GM15510 (cell line): ENCODE results near the gene BICDL2.

ENCODE experiments used
- POLR2A ChIP-seq: IDR thresholded peaks from 3 replicates; pipeline ENCODE4 v1.6.1; 2011; ENCODE audit warnings: borderline replicate concordance; ENCODE audit not compliant: insufficient read length; ENCODE audit errors: extremely low read depth

The BICDL2 gene

GRCh38 chr16:3007957-3008689 lies 28.6 kb downstream of the BICDL2 start:
- TF ChIP-seq POLR2A: no peak

GRCh38 chr16:3007059-3007956 lies 29.4 kb downstream of the BICDL2 start:
- no peak for TF ChIP-seq POLR2A

- TF ChIP-seq POLR2A: no peak
Observed at GRCh38 chr16:3004781-3005284, 31.9 kb downstream of the BICDL2 start.

- TF ChIP-seq POLR2A: no peak
Observed at GRCh38 chr16:3004319-3004718, 32.4 kb downstream of the BICDL2 start.

GRCh38 chr16:3003582-3004270 lies 33.0 kb downstream of the BICDL2 start:
- no peak for TF ChIP-seq POLR2A

- no peak for TF ChIP-seq POLR2A
Observed at GRCh38 chr16:3001316-3001715, 35.4 kb downstream of the BICDL2 start.

GRCh38 chr16:3000540-3000939 lies 36.2 kb downstream of the BICDL2 start:
- no peak for TF ChIP-seq POLR2A

GRCh38 chr16:2999929-3000328 lies 36.8 kb downstream of the BICDL2 start:
- no peak for TF ChIP-seq POLR2A

GRCh38 chr16:2996298-2996697 lies 40.4 kb downstream of the BICDL2 start:
- TF ChIP-seq POLR2A: no peak

GRCh38 chr16:2992383-2993081 lies 44.2 kb downstream of the BICDL2 start:
- no peak for TF ChIP-seq POLR2A

GRCh38 chr16:2991566-2992261 lies 45.0 kb downstream of the BICDL2 start:
- TF ChIP-seq POLR2A: no peak

GRCh38 chr16:2990891-2991290 lies 45.9 kb downstream of the BICDL2 start:
- TF ChIP-seq POLR2A: no peak

GRCh38 chr16:2988590-2989099 lies 48.1 kb downstream of the BICDL2 start:
- no peak for TF ChIP-seq POLR2A

- no peak for TF ChIP-seq POLR2A
Observed at GRCh38 chr16:2987833-2988232, 48.9 kb downstream of the BICDL2 start.
